GM12878 (cell line): ENCODE measurements around the gene PDIA5. TPM values are rescaled to one million over a fixed set of nuclear protein-coding genes. Genes with fewer than 3 reads are reported as not detected.

Source experiments
- ATAC-seq: fragments of 200-7000 bp; cut with Tn5 transposase; 3 replicates; pipeline ENCODE4 v1.9.1; 2020; ENCODE audit warnings: mild to moderate bottlenecking, moderate library complexity
- BruUV-seq: library from RNA; stranded (reverse); fragments of 400-500 nt; replicated peaks from 2 replicates; lab custom pipeline; 2021; lab: Mats Ljungman, UMichigan
- CTCF ChIA-PET: fragments of 300-600 bp; sonication (Branson Sonifier 250); formaldehyde crosslinking; extraction: SDS; loops from one replicate; lab custom pipeline; 2021; ENCODE audit warnings: inconsistent platforms; lab: Yijun Ruan, JAX
- POLR2A ChIA-PET: fragments of 350-600 bp; formaldehyde crosslinking; extraction: SDS; loops from one replicate; lab custom pipeline; 2021; ENCODE audit warnings: inconsistent platforms; lab: Charles Lee
- RAD21 ChIA-PET: fragments of 300-600 bp; sonication (Branson Sonifier 250); formaldehyde crosslinking; loops from one replicate; lab custom pipeline; 2023; ENCODE audit warnings: antibody characterized with exemption; ENCODE audit not compliant: unreplicated experiment; lab: Charles Lee
- SMC1A ChIA-PET: fragments of 300-600 bp; sonication (Branson Sonifier 250); formaldehyde crosslinking; loops from one replicate; lab custom pipeline; 2023; ENCODE audit not compliant: unreplicated experiment, uncharacterized antibody; lab: Charles Lee
- DNase-seq: peaks from one replicate; pipeline ENCODE4 v3.0.0-alpha.2; 2011; ENCODE audit warnings: low read depth, low spot score
- FAIRE-seq: peaks from 3 replicates; lab custom pipeline; 2011; peaks lifted over from hg19 to GRCh38; lab: Jason Lieb, UNC
- H2AFZ ChIP-seq: 2 replicates; pipeline ENCODE4 v1.6.0; 2011; ENCODE audit warnings: low read depth, low read length, control low read depth; ENCODE audit not compliant: control insufficient read depth
- H3K27ac ChIP-seq: 2 replicates; pipeline ENCODE4 v1.5.1; 2011; ENCODE audit warnings: control low read depth; ENCODE audit not compliant: control insufficient read depth, insufficient read depth
- H3K27me3 ChIP-seq, 2 experiments: replicated peaks in 1 of 2; 2 replicates each; pipeline versions ENCODE4 v1.6.0 to v1.6.1; 2011; ENCODE audit warnings: low read length in 1 of 2; ENCODE audit not compliant: control insufficient read depth in 2 of 2, insufficient read depth in 2 of 2
- H3K36me3 ChIP-seq, 2 experiments: 2 replicates each; pipeline ENCODE4 v1.5.1; 2011; ENCODE audit warnings: low read length in 1 of 2; ENCODE audit not compliant: control insufficient read depth in 2 of 2, insufficient read depth in 2 of 2
- H3K4me1 ChIP-seq: 2 replicates; pipeline ENCODE4 v1.6.1; 2011; ENCODE audit warnings: mild to moderate bottlenecking, low read length, moderate library complexity, mixed read lengths; ENCODE audit not compliant: control insufficient read depth, insufficient read depth
- H3K4me2 ChIP-seq: 2 replicates; pipeline ENCODE4 v1.6.0; 2011; ENCODE audit warnings: control low read depth; ENCODE audit not compliant: control insufficient read depth, insufficient read depth
- H3K4me3 ChIP-seq: fragments of 200-600 bp; sonication (generic); 2 replicates; pipeline ENCODE4 v1.5.1; 2016
- H3K79me2 ChIP-seq: 2 replicates; pipeline ENCODE4 v1.6.0; 2011; ENCODE audit warnings: low read length; ENCODE audit not compliant: control insufficient read depth, insufficient read depth
- H3K9ac ChIP-seq: 2 replicates; pipeline ENCODE4 v1.8.0; 2011; ENCODE audit warnings: low read length, control low read depth, mixed read lengths; ENCODE audit not compliant: control insufficient read depth, insufficient read depth
- H3K9me3 ChIP-seq: replicated peaks from 3 replicates; pipeline ENCODE4 v1.5.1; 2011; ENCODE audit warnings: mild to moderate bottlenecking, low read length; ENCODE audit not compliant: control insufficient read depth, insufficient read depth
- H4K20me1 ChIP-seq: 2 replicates; pipeline ENCODE4 v1.6.0; 2011; ENCODE audit not compliant: control insufficient read depth, insufficient read depth
- ATF3 ChIP-seq: IDR thresholded peaks from 2 replicates; pipeline ENCODE4 v1.6.1; 2011; ENCODE audit warnings: low read depth, mild to moderate bottlenecking, low read length, moderate library complexity, borderline replicate concordance; ENCODE audit errors: extremely low read depth
- BACH1 ChIP-seq: fragments of 450-650 bp; IDR thresholded peaks from 2 replicates; pipeline ENCODE4 v1.6.1; 2017; ENCODE audit warnings: mild to moderate bottlenecking, borderline replicate concordance
- CBFB ChIP-seq: IDR thresholded peaks from 2 replicates; pipeline ENCODE4 v1.6.1; 2016; ENCODE audit warnings: antibody characterized with exemption, low read depth
- EP300 ChIP-seq, 2 experiments: fragments of 150-350 bp in 1 of 2; IDR thresholded peaks; 2 replicates each; pipeline ENCODE4 v1.6.1; 2011 to 2012; ENCODE audit warnings: low read depth in 2 of 2, low read length in 2 of 2, borderline replicate concordance in 1 of 2, improper control_type of control experiment in 1 of 2, inconsistent platforms in 1 of 2; ENCODE audit not compliant: control insufficient read depth in 1 of 2
- EZH2 ChIP-seq: IDR thresholded peaks from 2 replicates; pipeline ENCODE4 v1.6.1; 2012; ENCODE audit warnings: low read depth, mild to moderate bottlenecking, control low read depth, inconsistent platforms, low read length, borderline replicate concordance; ENCODE audit not compliant: control insufficient read depth
- IRF3 ChIP-seq: fragments of 450-650 bp; IDR thresholded peaks from 2 replicates; pipeline ENCODE4 v1.6.1; 2014; ENCODE audit warnings: mild to moderate bottlenecking
- LARP7 ChIP-seq: fragments of 450-650 bp; IDR thresholded peaks from 2 replicates; pipeline ENCODE4 v1.6.1; 2017; ENCODE audit warnings: mild to moderate bottlenecking
- MEF2A ChIP-seq: IDR thresholded peaks from 2 replicates; pipeline ENCODE4 v1.6.1; 2011; ENCODE audit warnings: low read depth, mild to moderate bottlenecking, low read length, moderate library complexity; ENCODE audit not compliant: insufficient read depth
- MYC ChIP-seq: IDR thresholded peaks from 2 replicates; pipeline ENCODE4 v1.6.1; 2011; ENCODE audit warnings: mild to moderate bottlenecking, low read length, moderate library complexity, inconsistent platforms; ENCODE audit not compliant: insufficient read depth, insufficient replicate concordance, insufficient read length, severe bottlenecking
- NFYA ChIP-seq: IDR thresholded peaks from 2 replicates; pipeline ENCODE4 v1.6.1; 2011; ENCODE audit warnings: low read depth, mild to moderate bottlenecking, low read length, improper control_type of control experiment, borderline replicate concordance
- NR2C2 ChIP-seq: IDR thresholded peaks from 2 replicates; pipeline ENCODE4 v1.6.1; 2011; ENCODE audit warnings: borderline replicate concordance, low read depth; ENCODE audit not compliant: control insufficient read depth, insufficient read length
- PKNOX1 ChIP-seq: fragments of 450-650 bp; IDR thresholded peaks from 2 replicates; pipeline ENCODE4 v1.6.1; 2016; ENCODE audit warnings: mild to moderate bottlenecking
- RELA ChIP-seq: fragments of 450-650 bp; IDR thresholded peaks from 2 replicates; pipeline ENCODE4 v1.8.0; 2014; ENCODE audit warnings: borderline replicate concordance; ENCODE audit not compliant: partially characterized antibody
- SRF ChIP-seq, 2 experiments: IDR thresholded peaks; 2 replicates each; pipeline ENCODE4 v1.6.1; 2011; ENCODE audit warnings: low read depth in 2 of 2, low read length in 2 of 2, mild to moderate bottlenecking in 1 of 2, moderate library complexity in 1 of 2
- SUPT20H ChIP-seq: IDR thresholded peaks from 2 replicates; pipeline ENCODE4 v1.6.1; 2011; ENCODE audit warnings: low read depth, mild to moderate bottlenecking, low read length, moderate library complexity, borderline replicate concordance; ENCODE audit not compliant: control insufficient read depth
- WRNIP1 ChIP-seq: IDR thresholded peaks from 2 replicates; pipeline ENCODE4 v1.6.1; 2011; ENCODE audit warnings: low read depth, low read length, improper control_type of control experiment, borderline replicate concordance
- ZNF217 ChIP-seq: fragments of 450-650 bp; IDR thresholded peaks from 2 replicates; pipeline ENCODE4 v1.6.1; 2017; ENCODE audit warnings: antibody characterized with exemption, mild to moderate bottlenecking
- WGBS: methylation state at CpG from one replicate; pipeline ENCODE4 v1.1.6; 2016; ENCODE audit warnings: low lambda C conversion rate; ENCODE audit not compliant: insufficient replicate concordance, insufficient coverage; ENCODE audit errors: missing lambda C conversion rate; 5-methylcytosine and 5-hydroxymethylcytosine counted together
- in situ Hi-C: fragments of 300-500 bp; cut with MboI; formaldehyde crosslinking; loops from 9 replicates; pipeline ENCODE4 v1.14.3; 2018; ENCODE audit warnings: mixed read lengths
- intact Hi-C: fragments of 100-400 bp; cut with micrococcal nuclease; formaldehyde crosslinking; loops from one replicate; pipeline ENCODE4 v1.14.2; 2022; ENCODE audit not compliant: unreplicated experiment
- polyA plus RNA-seq, 11 experiments: library from polyadenylated mRNA; depleted of rRNA in 4 of 11; unstranded in 6 of 11; stranded (reverse) in 5 of 11; fragments of >200 nt; fragmentation: Nextera tagmentation in 4 of 11; fragmentation: Illumina TruSeq in 1 of 11; extraction: Ambion mirVana in 4 of 11; extraction: Trizol in 1 of 11; gene quantifications; 1 replicate in 1 of 11; 2 replicates in 10 of 11; pipeline versions ENCODE4 v1.2.1 to v1.2.3, GENCODE V29; 2011 to 2016; ENCODE audit warnings: inconsistent platforms in 2 of 11, missing spikeins in 2 of 11, low read depth in 1 of 11
- total RNA-seq, 4 experiments: library from RNA; depleted of rRNA in 3 of 4; stranded (reverse); fragments of >200 nt in 3 of 4; fragmentation: Illumina TruSeq in 1 of 4; extraction: Trizol in 1 of 4; gene quantifications; 2 replicates each; pipeline versions ENCODE4 v1.2.1 to v1.2.3, GENCODE V29; 2013 to 2021
- TF ChIP-seq, protein P1 (sequence below): fragments of 450-650 bp; IDR thresholded peaks from 2 replicates; pipeline ENCODE4 v1.6.1; 2016; ENCODE audit warnings: mild to moderate bottlenecking, moderate library complexity, borderline replicate concordance

The PDIA5 gene
- total and polyA plus RNA-seq, 10 of the 15 experiments (the other 5 are each of a cell fraction or from before 2014, with no cell fraction given) = 4.1 to 24.8 (median 19.2) TPM

GRCh38 chr3:123124971-123125370, 58.1 kb downstream of the PDIA5 start:
- CTCF ChIA-PET = no interaction called here
- no peak for TF ChIP-seq BACH1
- TF ChIP-seq LARP7 = no peak
- TF ChIP-seq EP300 (IDR thresholded peaks at IDR 0.05; ENCODE audit: borderline replicate concordance in 1 of 2, control insufficient read depth in 1 of 2, low read depth in 2 of 2, low read length in 2 of 2) = no peak
- TF ChIP-seq NFYA = no peak
- TF ChIP-seq NR2C2 = no peak
- no peak for TF ChIP-seq CBFB
- no peak for TF ChIP-seq SRF (IDR thresholded peaks at IDR 0.05; ENCODE audit: low read depth in 2 of 2, low read length in 2 of 2)
- no peak for TF ChIP-seq PKNOX1
- no peak for TF ChIP-seq ATF3
- TF ChIP-seq ZNF217 = no peak
- TF ChIP-seq SUPT20H = no peak
- TF ChIP-seq MYC = no peak
- TF ChIP-seq MEF2A = no peak
- TF ChIP-seq IRF3 = no peak
- no peak for TF ChIP-seq EZH2
- no peak for TF ChIP-seq WRNIP1
- TF ChIP-seq RELA = no peak
- TF ChIP-seq, protein P1, sequence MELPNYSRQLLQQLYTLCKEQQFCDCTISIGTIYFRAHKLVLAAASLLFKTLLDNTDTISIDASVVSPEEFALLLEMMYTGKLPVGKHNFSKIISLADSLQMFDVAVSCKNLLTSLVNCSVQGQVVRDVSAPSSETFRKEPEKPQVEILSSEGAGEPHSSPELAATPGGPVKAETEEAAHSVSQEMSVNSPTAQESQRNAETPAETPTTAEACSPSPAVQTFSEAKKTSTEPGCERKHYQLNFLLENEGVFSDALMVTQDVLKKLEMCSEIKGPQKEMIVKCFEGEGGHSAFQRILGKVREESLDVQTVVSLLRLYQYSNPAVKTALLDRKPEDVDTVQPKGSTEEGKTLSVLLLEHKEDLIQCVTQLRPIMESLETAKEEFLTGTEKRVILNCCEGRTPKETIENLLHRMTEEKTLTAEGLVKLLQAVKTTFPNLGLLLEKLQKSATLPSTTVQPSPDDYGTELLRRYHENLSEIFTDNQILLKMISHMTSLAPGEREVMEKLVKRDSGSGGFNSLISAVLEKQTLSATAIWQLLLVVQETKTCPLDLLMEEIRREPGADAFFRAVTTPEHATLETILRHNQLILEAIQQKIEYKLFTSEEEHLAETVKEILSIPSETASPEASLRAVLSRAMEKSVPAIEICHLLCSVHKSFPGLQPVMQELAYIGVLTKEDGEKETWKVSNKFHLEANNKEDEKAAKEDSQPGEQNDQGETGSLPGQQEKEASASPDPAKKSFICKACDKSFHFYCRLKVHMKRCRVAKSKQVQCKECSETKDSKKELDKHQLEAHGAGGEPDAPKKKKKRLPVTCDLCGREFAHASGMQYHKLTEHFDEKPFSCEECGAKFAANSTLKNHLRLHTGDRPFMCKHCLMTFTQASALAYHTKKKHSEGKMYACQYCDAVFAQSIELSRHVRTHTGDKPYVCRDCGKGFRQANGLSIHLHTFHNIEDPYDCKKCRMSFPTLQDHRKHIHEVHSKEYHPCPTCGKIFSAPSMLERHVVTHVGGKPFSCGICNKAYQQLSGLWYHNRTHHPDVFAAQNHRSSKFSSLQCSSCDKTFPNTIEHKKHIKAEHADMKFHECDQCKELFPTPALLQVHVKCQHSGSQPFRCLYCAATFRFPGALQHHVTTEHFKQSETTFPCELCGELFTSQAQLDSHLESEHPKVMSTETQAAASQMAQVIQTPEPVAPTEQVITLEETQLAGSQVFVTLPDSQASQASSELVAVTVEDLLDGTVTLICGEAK = no peak

More at GRCh38 chr3:123124971-123125370, 58.1 kb downstream of the PDIA5 start:
- Histone ChIP-seq H3K36me3 (peaks cover 19 to 24% of the 10 kb centered on the region in 2 experiments; a peak in 3 of 4 replicates), H3K27ac (no peak overlapping the region), H3K9me3 (no peaks in the 10 kb centered on the region), H3K4me2 (no peak overlapping the region), H3K4me1 (no peaks in the 10 kb centered on the region; the same call in 1 of the 2 replicates), H3K27me3 (no peaks in the 10 kb centered on the region), H3K4me3 (no peak overlapping the region), H3K9ac (no peak overlapping the region), H4K20me1 (no peaks in the 10 kb centered on the region), H2AFZ (no peak overlapping the region), H3K79me2 (no peaks in the 10 kb centered on the region)
- in situ Hi-C loops (no loop called here), intact Hi-C loops (no loop called here)
- no TSS peak for BruUV-seq
- no peak for DNase-seq
- POLR2A ChIA-PET = no interaction called here
- SMC1A ChIA-PET = no interaction called here
- no peak for FAIRE-seq
- RAD21 ChIA-PET = no interaction called here
- 96% methylated on average over 7 of the region's 7 CpGs for WGBS
- no peak for ATAC-seq
